Coronary artery (tissue), 2 donors: ENCODE measurements around the gene CST2.
"Not testable (repeated sequence)": the region's sequence is repeated elsewhere in the genome, so short reads cannot be mapped to it uniquely, and the experiment has no call there.

Experiments
- DNase-seq: peaks from one replicate; pipeline ENCODE4 v3.0.0-alpha.2; 2017; ENCODE audit warnings: low spot score
- H3K27ac ChIP-seq, 2 donors: fragments of 200-600 bp; sonication (generic); one replicate each; pipeline ENCODE4 v1.5.1; 2016 to 2019
- H3K4me3 ChIP-seq: fragments of 200-600 bp; sonication (generic); 2 replicates; pipeline ENCODE4 v1.5.1; 2016; ENCODE audit warnings: mild to moderate bottlenecking, moderate library complexity
- TF ChIP-seq, protein P1 (sequence below): fragments of 200-600 bp; sonication (generic); IDR thresholded peaks from one replicate; pipeline ENCODE4 v1.5.1; 2019; ENCODE audit warnings: antibody characterized with exemption

The CST2 gene

DNA sequence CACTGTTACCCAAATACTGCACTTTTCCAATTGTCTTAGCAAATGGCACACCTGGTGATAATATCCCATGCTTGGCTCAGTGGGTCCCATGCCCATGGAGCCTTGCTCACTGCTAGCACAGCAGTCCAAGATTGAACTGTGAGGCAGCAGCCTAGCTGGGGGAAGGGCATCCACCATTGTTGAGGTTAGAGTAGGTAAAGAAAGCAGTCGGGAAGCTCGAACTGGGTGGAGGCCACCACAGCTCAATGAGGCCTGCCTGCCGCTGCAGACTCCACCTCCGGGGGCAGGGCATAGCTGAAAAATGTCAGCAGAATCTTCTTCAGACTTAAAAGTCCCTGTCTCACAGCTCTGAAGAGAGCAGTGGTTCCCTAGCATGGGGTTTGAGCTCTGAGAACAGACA is 9.2 kb upstream of the CST2 start:
- H3K4me3 ChIP-seq, result no peak overlapping the region
- H3K27ac ChIP-seq, result no peak overlapping the region
- DNase-seq, result no peak
- TF ChIP-seq, protein P1, sequence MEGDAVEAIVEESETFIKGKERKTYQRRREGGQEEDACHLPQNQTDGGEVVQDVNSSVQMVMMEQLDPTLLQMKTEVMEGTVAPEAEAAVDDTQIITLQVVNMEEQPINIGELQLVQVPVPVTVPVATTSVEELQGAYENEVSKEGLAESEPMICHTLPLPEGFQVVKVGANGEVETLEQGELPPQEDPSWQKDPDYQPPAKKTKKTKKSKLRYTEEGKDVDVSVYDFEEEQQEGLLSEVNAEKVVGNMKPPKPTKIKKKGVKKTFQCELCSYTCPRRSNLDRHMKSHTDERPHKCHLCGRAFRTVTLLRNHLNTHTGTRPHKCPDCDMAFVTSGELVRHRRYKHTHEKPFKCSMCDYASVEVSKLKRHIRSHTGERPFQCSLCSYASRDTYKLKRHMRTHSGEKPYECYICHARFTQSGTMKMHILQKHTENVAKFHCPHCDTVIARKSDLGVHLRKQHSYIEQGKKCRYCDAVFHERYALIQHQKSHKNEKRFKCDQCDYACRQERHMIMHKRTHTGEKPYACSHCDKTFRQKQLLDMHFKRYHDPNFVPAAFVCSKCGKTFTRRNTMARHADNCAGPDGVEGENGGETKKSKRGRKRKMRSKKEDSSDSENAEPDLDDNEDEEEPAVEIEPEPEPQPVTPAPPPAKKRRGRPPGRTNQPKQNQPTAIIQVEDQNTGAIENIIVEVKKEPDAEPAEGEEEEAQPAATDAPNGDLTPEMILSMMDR, result no peak

DNA sequence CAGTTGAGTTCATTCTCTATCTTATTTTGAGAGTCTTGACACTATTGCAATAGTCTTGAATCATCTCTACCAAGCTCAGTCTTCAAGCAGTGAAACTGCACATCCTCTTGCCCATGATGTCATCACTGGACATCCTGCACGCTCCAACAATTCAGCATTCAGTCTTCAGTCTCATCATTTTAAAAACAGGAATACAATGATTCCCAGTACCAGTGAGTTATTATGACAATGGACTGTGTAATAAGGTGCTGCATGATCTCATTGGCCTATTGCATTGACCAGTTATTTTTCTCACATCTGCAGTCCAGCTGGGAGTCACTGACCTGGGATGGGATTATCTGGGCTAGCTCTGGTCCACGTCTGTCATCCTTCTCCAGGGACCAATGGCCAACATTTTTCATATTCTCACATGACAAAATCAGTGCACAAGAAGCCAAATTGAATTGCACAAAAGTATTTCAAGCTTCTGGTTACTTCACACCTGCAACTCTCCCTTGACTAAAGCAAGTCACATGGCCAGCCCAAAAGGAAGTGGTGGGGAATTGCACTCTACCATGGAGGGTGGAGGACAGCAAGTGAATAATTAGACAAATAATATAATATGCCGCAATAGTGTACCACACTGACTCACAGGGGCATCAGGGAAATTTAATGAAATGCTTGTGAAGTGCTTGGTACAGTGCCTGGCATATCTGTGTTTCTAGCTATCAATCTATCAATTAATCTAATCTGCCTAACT is 6.4 kb upstream of the CST2 start:
- Histone ChIP-seq H3K4me3 (no peak overlapping the region), H3K27ac (no peak overlapping the region)
- TF ChIP-seq, protein P1, result no peak
- DNase-seq, result no peak

DNA sequence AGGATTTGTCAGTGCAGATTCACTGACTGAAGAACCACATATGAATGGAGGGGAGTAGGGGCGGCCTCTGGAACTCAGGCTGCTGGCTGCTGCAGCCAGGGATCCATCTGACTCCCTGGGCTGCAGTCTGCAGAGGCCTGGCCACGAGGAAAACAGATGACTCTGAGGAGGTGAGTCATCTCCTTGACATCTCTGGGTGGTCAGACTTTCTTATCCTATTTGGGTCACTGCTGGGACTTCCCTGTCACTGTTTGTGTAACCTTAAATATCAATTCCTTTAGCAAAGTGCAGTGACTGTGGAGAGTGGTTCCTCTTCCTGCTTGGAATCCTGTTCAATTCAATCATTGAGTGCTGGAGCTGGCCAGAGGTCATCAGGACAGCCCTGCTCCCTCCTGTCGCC is 5.4 kb upstream of the CST2 start:
- not testable (repeated sequence) for H3K27ac ChIP-seq, DNase-seq

DNA sequence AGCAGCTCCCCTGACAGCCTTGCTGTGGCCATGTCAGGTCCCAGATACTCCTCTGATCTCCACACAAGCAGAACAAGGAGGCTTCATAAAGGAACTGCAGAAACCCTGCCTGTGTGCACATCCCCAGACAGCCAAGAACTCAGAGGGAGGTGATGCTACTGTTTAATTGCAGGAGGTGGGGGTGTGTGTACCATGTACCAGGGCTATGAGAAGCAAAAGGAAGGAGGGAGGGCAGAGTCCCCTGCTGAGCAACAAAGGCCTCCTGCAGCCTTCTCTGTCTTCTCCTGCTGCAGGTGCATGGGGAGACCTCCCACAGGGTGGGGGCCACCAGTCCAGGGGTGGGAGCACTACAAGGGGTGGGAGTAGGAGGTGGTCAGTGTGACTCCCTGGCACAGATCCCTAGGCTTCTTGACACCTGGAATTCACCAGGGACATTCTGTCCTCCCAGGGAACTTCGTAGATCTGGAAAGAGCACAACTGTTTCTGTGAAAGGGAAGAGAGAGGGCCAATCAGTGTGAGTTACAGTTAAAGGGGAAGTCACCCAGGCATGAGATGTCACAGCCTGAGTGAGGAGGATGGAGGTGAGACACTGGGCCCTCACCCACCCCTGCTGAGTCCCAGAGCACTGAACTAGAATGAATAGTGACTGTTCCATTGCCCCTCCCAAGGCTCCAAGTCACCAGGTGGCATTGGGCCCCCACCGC is 2.8 kb downstream of the CST2 start:
- H3K27ac ChIP-seq, result no peak overlapping the region
- no peak for DNase-seq
- H3K4me3 ChIP-seq, result no peak overlapping the region
- TF ChIP-seq, protein P1, result no peak

More for the DNA sequence above, 5.4 kb upstream of the CST2 start:
- not testable (repeated sequence) for H3K4me3 ChIP-seq

DNA sequence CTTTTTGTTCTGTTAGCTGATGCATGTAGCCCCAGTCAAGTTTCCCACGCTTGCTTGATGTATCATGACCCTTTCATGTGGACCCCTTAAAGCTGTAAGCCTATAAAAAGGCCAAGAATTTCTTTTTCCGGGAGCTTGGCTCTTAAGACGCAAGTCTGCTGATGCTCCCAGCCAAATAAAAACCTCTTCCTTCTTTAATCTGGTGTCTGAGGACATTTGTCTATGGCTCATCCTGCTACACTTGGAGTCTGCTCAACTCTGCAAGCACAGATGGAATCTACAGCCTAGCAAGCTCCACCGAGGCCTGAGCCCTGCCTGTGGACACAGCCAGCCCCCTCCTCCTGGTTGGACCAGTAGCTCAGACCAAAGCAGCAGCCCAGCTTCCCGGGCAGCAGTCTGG is 3.4 kb downstream of the CST2 start:
- DNase-seq, result no peak
- Histone ChIP-seq H3K4me3 (no peak overlapping the region), H3K27ac (no peak overlapping the region)
- TF ChIP-seq, protein P1, result no peak

DNA sequence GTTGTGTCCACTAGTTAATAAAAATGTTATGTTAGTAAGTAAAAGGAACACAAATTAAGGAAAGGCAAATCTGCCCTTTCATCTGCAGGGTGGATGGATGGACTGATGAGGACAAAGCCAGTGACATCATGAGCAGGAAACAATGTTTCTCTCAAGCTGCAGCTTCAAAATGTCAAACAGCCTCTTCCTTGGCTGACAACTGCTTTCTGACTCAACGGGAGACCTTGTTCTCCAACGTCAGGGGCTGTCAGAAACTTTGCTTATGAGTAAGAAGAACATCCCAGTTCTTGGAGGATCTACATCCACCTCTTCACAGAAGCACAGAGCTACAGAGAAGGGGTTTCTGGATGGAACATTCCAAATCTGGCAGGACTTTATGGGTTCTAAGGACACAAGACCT is 6.0 kb downstream of the CST2 start:
- H3K4me3 ChIP-seq, result no peak overlapping the region
- H3K27ac ChIP-seq, result no peak overlapping the region
- DNase-seq, result no peak
- TF ChIP-seq, protein P1, result no peak

DNA sequence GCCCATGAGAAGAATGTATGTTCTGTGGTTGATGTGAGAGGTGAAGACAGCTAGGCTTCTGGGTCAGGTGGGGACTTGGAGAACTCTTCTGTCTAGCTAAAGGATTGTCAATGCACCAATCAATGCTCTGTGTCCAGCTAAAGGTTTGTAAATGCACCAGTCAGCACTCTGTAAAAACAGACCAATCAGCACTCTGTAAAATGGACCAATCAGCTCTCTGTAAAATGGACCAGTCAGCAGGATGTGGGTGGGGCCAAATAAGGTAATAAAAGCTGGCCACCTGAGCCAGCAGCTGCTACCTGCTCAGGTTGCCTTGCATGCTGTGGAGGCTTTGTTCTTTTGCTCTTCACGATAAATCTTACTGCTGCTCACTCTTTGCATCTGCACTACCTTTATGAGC is 15.0 kb downstream of the CST2 start:
- H3K4me3 ChIP-seq, H3K27ac ChIP-seq, DNase-seq: not testable (repeated sequence)

DNA sequence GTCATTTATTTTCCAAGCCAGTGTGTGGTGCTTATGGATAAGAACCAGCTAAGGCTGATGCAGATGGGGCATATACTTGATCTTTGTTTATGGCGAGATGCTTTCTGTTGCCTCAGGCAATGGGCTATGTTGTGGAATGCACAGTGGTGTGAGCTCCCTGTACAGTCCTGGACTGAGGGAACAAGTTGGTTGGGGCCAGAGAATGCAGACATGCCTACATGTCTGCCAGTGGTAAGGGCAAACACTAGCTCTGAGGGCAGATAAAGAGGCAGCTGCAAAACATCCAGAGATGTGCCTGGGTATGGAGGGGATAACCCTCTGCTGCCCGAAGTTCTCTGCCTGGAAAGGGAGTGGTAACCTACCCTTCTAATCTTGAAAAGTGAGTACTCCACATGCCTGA is 16.2 kb downstream of the CST2 start:
- H3K4me3 ChIP-seq, DNase-seq, H3K27ac ChIP-seq: not testable (repeated sequence)
